DOHH2 (cell line): Measurements from ENCODE around the gene KIAA1328.
A peak's percentile ranks its signal among the peaks of the same experiment; 100 is the strongest.

Experiments used
- H3F3A ChIP-seq: fragments of 200-600 bp; sonication (generic), shearing (Covaris generic); 2 replicates; pipeline ENCODE4 v1.6.0; 2016; ENCODE audit warnings: antibody characterized with exemption, mild to moderate bottlenecking; ENCODE audit not compliant: control insufficient read depth, insufficient read depth
- H3K27ac ChIP-seq: fragments of 200-600 bp; sonication (generic); 2 replicates; pipeline ENCODE4 v1.5.1; 2014; ENCODE audit warnings: low read depth, mild to moderate bottlenecking, low read length, moderate library complexity
- H3K27me3 ChIP-seq: fragments of 200-600 bp; sonication (generic); 2 replicates; pipeline ENCODE4 v1.6.1; 2014; ENCODE audit warnings: mild to moderate bottlenecking, low read length, mixed read lengths; ENCODE audit not compliant: control insufficient read depth
- H3K36me3 ChIP-seq: fragments of 200-600 bp; sonication (generic); 2 replicates; pipeline ENCODE4 v1.6.1; 2014; ENCODE audit warnings: mild to moderate bottlenecking, low read length, moderate library complexity, mixed read lengths; ENCODE audit not compliant: control insufficient read depth
- H3K4me1 ChIP-seq: fragments of 200-600 bp; sonication (generic); 2 replicates; pipeline ENCODE4 v1.6.1; 2014; ENCODE audit warnings: mild to moderate bottlenecking, low read length, mixed read lengths; ENCODE audit not compliant: control insufficient read depth
- H3K4me2 ChIP-seq: fragments of 200-600 bp; sonication (generic); 2 replicates; pipeline ENCODE4 v1.6.0; 2014; ENCODE audit warnings: mild to moderate bottlenecking, low read length, moderate library complexity
- H3K4me3 ChIP-seq: fragments of 200-600 bp; sonication (generic); 2 replicates; pipeline ENCODE4 v1.5.1; 2014; ENCODE audit warnings: mild to moderate bottlenecking, low read length, mixed read lengths
- H3K79me2 ChIP-seq: fragments of 200-600 bp; sonication (generic); 2 replicates; pipeline ENCODE4 v1.6.1; 2014; ENCODE audit warnings: mild to moderate bottlenecking, low read length, mixed read lengths; ENCODE audit not compliant: control insufficient read depth
- H3K9me2 ChIP-seq: fragments of 200-600 bp; sonication (generic); replicated peaks from 2 replicates; pipeline ENCODE4 v1.6.1; 2014; ENCODE audit warnings: mild to moderate bottlenecking, low read length, mixed read lengths; ENCODE audit not compliant: control insufficient read depth
- H3K9me3 ChIP-seq: fragments of 200-600 bp; sonication (generic); 2 replicates; pipeline ENCODE4 v1.6.1; 2014; ENCODE audit warnings: antibody characterized with exemption, low read length, mixed read lengths; ENCODE audit not compliant: control insufficient read depth, insufficient read depth
- H4K20me1 ChIP-seq: fragments of 200-600 bp; sonication (generic); 2 replicates; pipeline ENCODE4 v1.6.0; 2014; ENCODE audit warnings: low read depth, mild to moderate bottlenecking, antibody characterized with exemption, low read length, moderate library complexity; ENCODE audit not compliant: control insufficient read depth, insufficient read depth
- CTCF ChIP-seq: fragments of 200-600 bp; sonication (generic); IDR thresholded peaks from one replicate; pipeline ENCODE4 v1.5.1; 2014; ENCODE audit warnings: antibody characterized with exemption, mild to moderate bottlenecking, low read depth, low read length; ENCODE audit not compliant: poor library complexity, severe bottlenecking
- EZH2phosphoT487 ChIP-seq: fragments of 200-600 bp; sonication (generic); IDR thresholded peaks from 2 replicates; pipeline ENCODE4 v1.6.1; 2017; ENCODE audit warnings: borderline replicate concordance, mild to moderate bottlenecking, antibody characterized with exemption, low read length, moderate library complexity, mixed read lengths

Gene KIAA1328

GRCh38 chr18:37006742-37007141 is 177.8 kb downstream of the KIAA1328 start:
- H3K36me3 ChIP-seq = no peaks in the 10 kb centered on the region
- no peaks in the 10 kb centered on the region for H3K9me3 ChIP-seq
- H3K9me2 ChIP-seq = no peaks in the 10 kb centered on the region
- H3K27me3 ChIP-seq = no peaks in the 10 kb centered on the region
- H3K4me2 ChIP-seq = no peak overlapping the region
- H3K4me3 ChIP-seq = no peak overlapping the region
- no peaks in the 10 kb centered on the region for H4K20me1 ChIP-seq
- H3K27ac ChIP-seq = no peak overlapping the region
- H3F3A ChIP-seq = no peaks in the 10 kb centered on the region
- H3K79me2 ChIP-seq = no peaks in the 10 kb centered on the region
- TF ChIP-seq CTCF (no peak), EZH2phosphoT487 (no peak)
- no peaks in the 10 kb centered on the region for H3K4me1 ChIP-seq

DNA sequence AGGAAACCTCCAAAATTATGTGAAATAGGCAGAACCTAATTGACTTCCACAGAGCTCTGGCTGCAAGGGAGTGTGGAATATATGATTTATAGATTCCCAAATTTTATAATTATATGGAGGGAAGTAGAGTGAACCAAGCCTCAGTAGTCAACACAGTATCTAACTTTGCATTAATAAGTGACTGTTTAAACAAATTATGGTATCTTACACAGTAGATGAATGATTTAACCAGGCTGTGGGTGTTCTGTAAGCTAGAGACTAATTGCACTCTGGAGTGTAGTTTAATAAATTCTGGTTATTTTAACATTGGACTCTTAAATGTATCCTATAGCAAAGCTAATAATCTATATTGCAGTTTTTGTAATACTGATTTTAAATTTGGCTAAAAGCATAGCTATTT is 183.5 kb downstream of the KIAA1328 start:
- Histone ChIP-seq H3K27ac (no peak overlapping the region), H3F3A (no peaks in the 10 kb centered on the region), H3K79me2 (no peaks in the 10 kb centered on the region), H3K4me1 (no peaks in the 10 kb centered on the region), H3K4me2 (no peak overlapping the region), H3K27me3 (no peaks in the 10 kb centered on the region), H3K36me3 (no peaks in the 10 kb centered on the region), H3K4me3 (no peak overlapping the region), H3K9me3 (no peaks in the 10 kb centered on the region), H3K9me2 (no peaks in the 10 kb centered on the region), H4K20me1 (no peaks in the 10 kb centered on the region)
- no peak for TF ChIP-seq CTCF
- no peak for TF ChIP-seq EZH2phosphoT487

GRCh38 chr18:37019157-37019827 is 190.4 kb downstream of the KIAA1328 start:
- Histone ChIP-seq H3K9me3 (no peaks in the 10 kb centered on the region), H3K4me3 (no peak overlapping the region), H3K27ac (no peak overlapping the region), H4K20me1 (no peaks in the 10 kb centered on the region), H3K79me2 (no peaks in the 10 kb centered on the region), H3K36me3 (no peaks in the 10 kb centered on the region), H3K27me3 (no peaks in the 10 kb centered on the region), H3K4me1 (no peaks in the 10 kb centered on the region), H3K9me2 (no peaks in the 10 kb centered on the region), H3K4me2 (no peak overlapping the region), H3F3A (no peaks in the 10 kb centered on the region)
- TF ChIP-seq CTCF (peak; percentile 39), EZH2phosphoT487 (no peak)

DNA sequence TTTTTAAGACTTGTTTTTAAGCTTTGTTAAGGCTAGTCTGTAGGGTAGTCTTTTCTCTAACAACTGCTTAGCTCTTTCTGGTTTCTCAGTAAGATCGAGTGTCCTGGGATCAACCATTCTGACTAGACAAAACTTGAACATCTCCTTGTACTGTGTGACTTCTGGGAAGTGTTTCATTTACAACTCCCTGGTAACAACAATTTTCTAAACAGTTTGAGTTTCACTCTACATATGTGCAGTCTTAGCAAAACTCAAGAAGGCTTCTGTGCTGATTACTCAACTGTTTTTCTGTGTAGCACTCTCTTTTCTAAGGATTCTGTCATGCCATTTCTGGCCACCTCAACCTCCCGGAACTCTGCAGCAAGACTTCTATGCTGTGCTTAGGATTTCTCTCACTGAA is 204.5 kb downstream of the KIAA1328 start:
- Histone ChIP-seq H3K4me1 (no peaks in the 10 kb centered on the region), H4K20me1 (no peaks in the 10 kb centered on the region), H3K27me3 (no peaks in the 10 kb centered on the region), H3F3A (no peaks in the 10 kb centered on the region), H3K4me2 (no peak overlapping the region), H3K9me3 (no peaks in the 10 kb centered on the region), H3K9me2 (no peaks in the 10 kb centered on the region), H3K36me3 (no peaks in the 10 kb centered on the region), H3K79me2 (no peaks in the 10 kb centered on the region), H3K4me3 (no peak overlapping the region), H3K27ac (no peak overlapping the region)
- no peak for TF ChIP-seq EZH2phosphoT487
